Aorta (tissue), 5 donors: Measurements from ENCODE around the gene PRODH. TPM values are rescaled to one million over a fixed set of nuclear protein-coding genes. Genes with fewer than 3 reads are reported as not detected.
"Not testable (repeated sequence)": the region's sequence is repeated elsewhere in the genome, so short reads cannot be mapped to it uniquely, and the experiment has no call there.

Source experiments
- ATAC-seq: fragments of 200-7000 bp; cut with Tn5 transposase; one replicate; pipeline ENCODE4 v1.9.1; 2022; ENCODE audit warnings: moderate library complexity; ENCODE audit not compliant: low FRiP score
- DNase-seq, 2 donors: peaks; one replicate each; pipeline ENCODE4 v3.0.0-alpha.2; 2020
- H3K27ac ChIP-seq, 2 donors: one replicate each; pipeline ENCODE4 v1.5.1; 2013; ENCODE audit warnings: low read length in 2 of 2, mild to moderate bottlenecking in 2 of 2, moderate library complexity in 2 of 2, control low read depth in 1 of 2, inconsistent platforms in 1 of 2, low read depth in 1 of 2
- H3K27me3 ChIP-seq, 2 donors: one replicate each; pipeline ENCODE4 v1.6.1; 2013; ENCODE audit warnings: control low read depth in 1 of 2, low read length in 1 of 2, mild to moderate bottlenecking in 1 of 2, moderate library complexity in 1 of 2; ENCODE audit not compliant: insufficient read depth in 2 of 2, control insufficient read depth in 1 of 2
- H3K36me3 ChIP-seq, 2 donors: one replicate each; pipeline ENCODE4 v1.6.1; 2013; ENCODE audit warnings: control low read depth in 1 of 2, low read length in 1 of 2, mild to moderate bottlenecking in 1 of 2; ENCODE audit not compliant: insufficient read depth in 2 of 2, control insufficient read depth in 1 of 2
- H3K4me1 ChIP-seq, 2 donors: one replicate each; pipeline ENCODE4 v1.6.1; 2013; ENCODE audit warnings: low read length in 2 of 2, control low read depth in 1 of 2, mild to moderate bottlenecking in 1 of 2, moderate library complexity in 1 of 2; ENCODE audit not compliant: insufficient read depth in 2 of 2, control insufficient read depth in 1 of 2
- H3K4me3 ChIP-seq, 2 donors: one replicate each; pipeline ENCODE4 v1.5.1; 2013; ENCODE audit warnings: low read length in 2 of 2, control low read depth in 1 of 2, mild to moderate bottlenecking in 1 of 2
- H3K9me3 ChIP-seq: one replicate; pipeline ENCODE4 v1.6.1; 2013; ENCODE audit warnings: mild to moderate bottlenecking, low read length; ENCODE audit not compliant: control insufficient read depth
- WGBS, 2 donors: extraction: QIAGEN DNeasy Blood & Tissue Kit; methylation state at CpG; one replicate each; pipeline ENCODE4 v1.1.7; 2013; 5-methylcytosine and 5-hydroxymethylcytosine counted together
- intact Hi-C, 2 donors: fragments of 100-400 bp; cut with DNase I; formaldehyde crosslinking; loops; one replicate each; pipeline versions ENCODE4 v1.14.2 to v1.15.0; 2022
- polyA plus RNA-seq, 2 donors: library from polyadenylated mRNA; stranded (reverse); fragments of 200-250 nt; gene quantifications; one replicate each; pipeline ENCODE4 v1.2.3, GENCODE V29; 2013
- total RNA-seq, 2 donors: library from RNA; stranded (reverse); fragmentation: NEBNext Ultra II Directional; extraction: Animal tissue kit (Norgen Biotek cat#: 25700); gene quantifications; one replicate each; pipeline ENCODE4 v1.2.1, GENCODE V29; 2021
- donor health status: healthy with polysubstance abuse.
- donor health status: Bipolar disorder and iron deficiency.
- donor health status: DM: no; HTN: no; CAD: no.
- donor health status: DM: no; HTN: no; CAD: no.
- donor health status: DM: yes; HTN: yes; CAD: no.

The PRODH gene
- total and polyA plus RNA-seq, 4 donors, result 1.0 to 2.3 (median 1.7) TPM

GRCh38 chr22:18964051-18964450 lies 28.0 kb upstream of the PRODH start:
- intact Hi-C loops, result not testable (repeated sequence)

GRCh38 chr22:18962308-18962635 lies 26.2 kb upstream of the PRODH start:
- WGBS, 2 donors, result 84 to 85% methylated on average over 3 of the region's 3 CpGs

More at GRCh38 chr22:18964051-18964450, 28.0 kb upstream of the PRODH start:
- H3K4me1 ChIP-seq, ATAC-seq, H3K27me3 ChIP-seq, H3K4me3 ChIP-seq, H3K27ac ChIP-seq, H3K9me3 ChIP-seq, H3K36me3 ChIP-seq: not testable (repeated sequence)
- DNase-seq, result peak; percentile 29 to 63
- 90 to 92% methylated on average over 9 to 10 of the region's 10 CpGs for WGBS, 2 donors

GRCh38 chr22:18961632-18962307 lies 25.7 kb upstream of the PRODH start:
- H3K4me3 ChIP-seq, H3K4me1 ChIP-seq, H3K27ac ChIP-seq, intact Hi-C loops, H3K27me3 ChIP-seq, H3K9me3 ChIP-seq, H3K36me3 ChIP-seq, ATAC-seq: not testable (repeated sequence)
- WGBS, 2 donors, result 73 to 77% methylated on average over 8 of the region's 8 CpGs
- peak; percentile 30 to 66 for DNase-seq

More at GRCh38 chr22:18962308-18962635, 26.2 kb upstream of the PRODH start:
- Histone ChIP-seq H3K4me1 (no peaks in the 10 kb centered on the region), H3K9me3 (no peaks in the 10 kb centered on the region), H3K36me3 (no peaks in the 10 kb centered on the region), H3K4me3 (no peak overlapping the region), H3K27ac (no peak overlapping the region), H3K27me3 (no peaks in the 10 kb centered on the region)
- ATAC-seq, result no peak
- no peak for DNase-seq
- intact Hi-C loops, result no loop called here

- H3K4me3 ChIP-seq, H3K27ac ChIP-seq, H3K36me3 ChIP-seq, ATAC-seq, intact Hi-C loops, H3K27me3 ChIP-seq, H3K9me3 ChIP-seq, H3K4me1 ChIP-seq: not testable (repeated sequence)
- peak; percentile 12 to 51 for DNase-seq
- WGBS, 2 donors, result 57 to 68% methylated on average over 7 of the region's 7 CpGs
Observed at GRCh38 chr22:18961201-18961600, 25.1 kb upstream of the PRODH start.

GRCh38 chr22:18960166-18960820 lies 24.2 kb upstream of the PRODH start:
- 76 to 78% methylated on average over 10 of the region's 11 CpGs for WGBS, 2 donors
- H3K27ac ChIP-seq, H3K4me1 ChIP-seq, H3K9me3 ChIP-seq, intact Hi-C loops, H3K27me3 ChIP-seq, H3K36me3 ChIP-seq, H3K4me3 ChIP-seq, ATAC-seq: not testable (repeated sequence)
- peak; percentile 31 to 40 for DNase-seq

- H3K36me3 ChIP-seq, H3K27ac ChIP-seq, H3K4me3 ChIP-seq, H3K4me1 ChIP-seq, H3K9me3 ChIP-seq, H3K27me3 ChIP-seq, ATAC-seq: not testable (repeated sequence)
- intact Hi-C loops, result loop anchor here in 1 of 2 donors (5.0 kb wide), 1 partner anchor 673 kb away; no protein-coding TSS in a partner anchor
- WGBS, 2 donors, result 70 to 74% methylated on average over 7 to 12 of the region's 12 CpGs
- DNase-seq, result peak; percentile 12 to 43
Observed at GRCh38 chr22:18959741-18960140, 23.6 kb upstream of the PRODH start.

GRCh38 chr22:18959266-18959665 lies 23.2 kb upstream of the PRODH start:
- H3K36me3 ChIP-seq, ATAC-seq, H3K9me3 ChIP-seq, H3K4me3 ChIP-seq, H3K27me3 ChIP-seq, H3K27ac ChIP-seq, H3K4me1 ChIP-seq: not testable (repeated sequence)
- DNase-seq, result peak; percentile 4 to 40
- 75 to 78% methylated on average over 5 to 6 of the region's 6 CpGs for WGBS, 2 donors
- intact Hi-C loops, result loop anchor here in 1 of 2 donors (5.0 kb wide), 1 partner anchor 673 kb away; no protein-coding TSS in a partner anchor

GRCh38 chr22:18958738-18959137 lies 22.6 kb upstream of the PRODH start:
- 68% methylated on average over 14 of the region's 14 CpGs for WGBS, 2 donors
- intact Hi-C loops, result loop anchor here in 1 of 2 donors (5.0 kb wide), 1 partner anchor 674 kb away; no protein-coding TSS in a partner anchor

GRCh38 chr22:18958321-18958705 lies 22.2 kb upstream of the PRODH start:
- not testable (repeated sequence) for H3K27me3 ChIP-seq, H3K4me3 ChIP-seq, H3K9me3 ChIP-seq, H3K4me1 ChIP-seq, H3K27ac ChIP-seq, ATAC-seq, H3K36me3 ChIP-seq
- 78 to 83% methylated on average over 13 to 18 of the region's 18 CpGs for WGBS, 2 donors
- DNase-seq, result peak in 1 of 2 donors; percentile 29
- intact Hi-C loops, result loop anchor here in 1 of 2 donors (5.0 kb wide), 1 partner anchor 674 kb away; no protein-coding TSS in a partner anchor

More at GRCh38 chr22:18958738-18959137, 22.6 kb upstream of the PRODH start:
- ATAC-seq, H3K27me3 ChIP-seq, H3K36me3 ChIP-seq, H3K9me3 ChIP-seq, H3K27ac ChIP-seq, H3K4me3 ChIP-seq, H3K4me1 ChIP-seq: not testable (repeated sequence)
- peak; percentile 38 to 53 for DNase-seq
